GM10266 (cell line): Measurements from ENCODE around the gene FUOM.

Source experiments
- DNase-seq: peaks from one replicate; pipeline ENCODE4 v3.0.0; 2012; ENCODE audit errors: extremely low spot score
- TF ChIP-seq, protein P1 (sequence below): IDR thresholded peaks from 2 replicates; pipeline ENCODE4 v1.5.1; 2012; ENCODE audit warnings: mild to moderate bottlenecking, low read depth; ENCODE audit not compliant: control insufficient read depth, insufficient read depth; ENCODE audit errors: missing control alignments

FUOM gene

DNA sequence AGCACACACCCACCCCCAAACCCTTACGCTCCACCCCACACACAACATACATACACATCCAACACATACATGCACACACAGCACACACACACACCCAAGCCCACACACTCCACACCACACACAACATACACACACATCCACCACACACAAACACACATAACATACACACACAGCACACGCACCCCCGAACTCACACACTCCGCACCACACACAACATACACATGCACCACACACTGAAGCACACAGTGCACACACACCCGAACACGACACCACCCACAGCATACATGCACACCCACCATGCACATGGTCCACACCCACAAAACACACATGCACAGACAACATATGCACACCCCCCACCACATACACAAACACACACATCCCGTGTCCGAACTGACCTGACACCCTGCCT lies 8.7 kb downstream of the FUOM start:
- TF ChIP-seq, protein P1, sequence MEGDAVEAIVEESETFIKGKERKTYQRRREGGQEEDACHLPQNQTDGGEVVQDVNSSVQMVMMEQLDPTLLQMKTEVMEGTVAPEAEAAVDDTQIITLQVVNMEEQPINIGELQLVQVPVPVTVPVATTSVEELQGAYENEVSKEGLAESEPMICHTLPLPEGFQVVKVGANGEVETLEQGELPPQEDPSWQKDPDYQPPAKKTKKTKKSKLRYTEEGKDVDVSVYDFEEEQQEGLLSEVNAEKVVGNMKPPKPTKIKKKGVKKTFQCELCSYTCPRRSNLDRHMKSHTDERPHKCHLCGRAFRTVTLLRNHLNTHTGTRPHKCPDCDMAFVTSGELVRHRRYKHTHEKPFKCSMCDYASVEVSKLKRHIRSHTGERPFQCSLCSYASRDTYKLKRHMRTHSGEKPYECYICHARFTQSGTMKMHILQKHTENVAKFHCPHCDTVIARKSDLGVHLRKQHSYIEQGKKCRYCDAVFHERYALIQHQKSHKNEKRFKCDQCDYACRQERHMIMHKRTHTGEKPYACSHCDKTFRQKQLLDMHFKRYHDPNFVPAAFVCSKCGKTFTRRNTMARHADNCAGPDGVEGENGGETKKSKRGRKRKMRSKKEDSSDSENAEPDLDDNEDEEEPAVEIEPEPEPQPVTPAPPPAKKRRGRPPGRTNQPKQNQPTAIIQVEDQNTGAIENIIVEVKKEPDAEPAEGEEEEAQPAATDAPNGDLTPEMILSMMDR, result no peak
- no peak for DNase-seq

DNA sequence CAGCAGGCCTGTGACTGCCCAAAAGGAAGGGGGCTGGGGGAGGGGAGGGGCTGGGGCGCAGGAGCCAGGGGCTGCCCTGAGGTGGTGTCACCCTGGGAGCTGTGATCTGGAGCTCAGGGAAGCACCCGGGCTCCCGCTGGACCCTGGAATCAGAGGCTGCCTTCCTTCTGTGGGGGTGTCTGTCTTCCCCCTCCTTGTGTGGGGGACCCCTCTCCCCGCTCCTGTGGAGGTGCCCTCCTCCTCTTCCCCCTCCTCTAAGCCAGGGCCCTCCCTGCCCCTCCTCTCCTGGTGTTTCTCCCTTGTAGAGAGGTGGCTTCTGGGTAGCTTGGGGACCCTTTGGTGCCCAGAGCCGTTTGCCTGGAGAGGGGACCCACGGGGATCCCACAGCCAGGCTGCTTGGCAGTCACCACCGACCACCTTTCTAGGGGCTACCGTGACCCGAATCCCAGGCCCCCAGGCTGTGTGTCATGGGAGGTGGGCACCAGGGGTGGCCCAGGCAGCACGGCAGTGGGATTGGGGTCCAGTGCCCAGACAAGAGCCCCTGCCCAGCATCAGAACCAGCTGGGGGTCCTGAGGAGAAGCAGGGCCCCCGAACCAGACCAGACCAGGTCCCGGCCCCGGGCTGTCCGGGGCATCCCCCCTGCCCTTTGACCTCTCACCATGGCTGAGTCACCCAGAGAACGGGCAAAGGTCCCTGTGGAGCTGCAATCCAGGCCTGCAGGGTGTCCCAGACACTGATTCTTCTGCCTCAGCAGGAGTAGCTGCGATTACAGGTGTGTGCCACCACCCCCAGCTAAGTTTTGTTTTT lies 9.9 kb downstream of the FUOM start:
- DNase-seq, result no peak
- TF ChIP-seq, protein P1, result no peak

DNA sequence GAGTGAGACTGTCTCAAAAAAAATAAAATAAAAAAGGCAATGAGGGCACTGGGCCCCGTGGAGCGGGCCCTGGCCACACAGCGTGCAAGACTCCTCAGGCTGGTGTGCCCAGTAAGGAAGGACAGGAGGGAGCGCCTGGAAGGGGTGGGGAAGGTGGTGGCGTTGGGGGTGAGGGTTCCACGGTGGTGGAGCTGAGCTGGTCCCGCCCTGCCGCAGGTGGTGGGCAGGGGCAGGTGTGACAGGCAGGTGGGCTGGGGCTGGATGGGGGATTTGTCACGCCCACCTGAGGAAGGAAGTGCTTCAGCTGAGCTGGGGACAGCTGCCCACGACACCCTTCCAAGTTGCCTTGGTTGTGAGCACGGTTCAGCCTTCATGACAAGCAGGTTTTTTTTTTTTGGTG lies 11.4 kb downstream of the FUOM start:
- TF ChIP-seq, protein P1, result no peak
- DNase-seq, result no peak

DNA sequence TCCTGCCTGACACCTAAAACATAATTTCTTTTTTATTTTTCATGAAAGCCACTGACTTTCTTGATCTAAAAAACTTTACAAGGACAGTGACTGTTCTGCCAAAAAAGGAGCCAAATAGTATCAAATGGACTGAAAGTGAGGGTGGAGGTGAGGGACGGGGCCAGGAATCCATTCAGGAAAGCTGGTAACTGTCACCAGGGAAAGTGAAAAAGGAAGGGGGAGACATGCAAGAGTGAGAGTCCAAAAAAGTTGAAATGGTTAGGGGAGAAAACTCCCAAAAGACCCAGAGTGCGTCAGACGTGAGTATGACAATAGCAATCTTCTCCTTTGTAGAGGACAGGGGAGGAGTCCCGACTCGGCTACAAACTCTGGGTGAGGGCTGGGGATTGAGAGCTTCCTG lies 13.6 kb downstream of the FUOM start:
- TF ChIP-seq, protein P1, result no peak
- no peak for DNase-seq

DNA sequence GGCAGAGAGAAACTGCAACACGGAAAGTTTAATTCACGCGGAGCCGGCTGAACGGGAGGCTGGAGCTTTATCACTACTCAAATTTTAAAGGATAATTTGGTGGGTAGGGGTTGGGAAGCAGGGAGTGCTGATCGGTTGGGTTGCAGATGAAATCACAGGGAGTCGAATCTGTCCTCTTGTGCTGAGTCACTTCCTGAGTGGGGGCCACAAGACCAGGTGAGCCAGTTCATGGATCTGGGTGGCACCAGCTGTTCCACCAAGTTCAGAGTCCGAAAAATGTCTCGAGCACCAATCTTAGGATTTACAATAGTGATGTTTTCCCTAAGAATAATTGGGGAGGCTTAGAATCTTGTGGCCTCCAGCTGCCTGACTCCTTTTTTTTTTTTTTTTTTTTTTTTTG lies 14.3 kb downstream of the FUOM start:
- DNase-seq, result no peak
- TF ChIP-seq, protein P1, result no peak

DNA sequence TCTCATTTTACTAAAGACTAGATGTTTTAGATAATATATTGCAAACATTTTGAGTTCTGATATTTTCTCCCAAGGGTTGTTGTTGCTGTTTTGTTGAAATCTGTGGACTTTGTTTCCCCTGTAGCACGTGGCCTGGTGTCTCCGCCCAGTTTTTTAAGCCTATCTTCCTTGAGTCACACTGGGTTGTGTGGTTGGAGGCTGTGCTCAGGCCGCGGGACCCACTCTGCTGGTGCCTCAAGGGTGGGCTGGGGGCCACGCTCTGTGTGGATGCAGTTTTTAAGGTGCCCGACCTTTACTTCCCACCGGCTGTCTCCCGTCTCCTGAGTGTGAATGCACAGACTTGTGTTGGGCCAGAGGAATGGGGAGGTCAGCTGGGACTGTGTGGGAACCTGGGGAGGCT lies 14.9 kb downstream of the FUOM start:
- TF ChIP-seq, protein P1, result no peak
- DNase-seq, result no peak

DNA sequence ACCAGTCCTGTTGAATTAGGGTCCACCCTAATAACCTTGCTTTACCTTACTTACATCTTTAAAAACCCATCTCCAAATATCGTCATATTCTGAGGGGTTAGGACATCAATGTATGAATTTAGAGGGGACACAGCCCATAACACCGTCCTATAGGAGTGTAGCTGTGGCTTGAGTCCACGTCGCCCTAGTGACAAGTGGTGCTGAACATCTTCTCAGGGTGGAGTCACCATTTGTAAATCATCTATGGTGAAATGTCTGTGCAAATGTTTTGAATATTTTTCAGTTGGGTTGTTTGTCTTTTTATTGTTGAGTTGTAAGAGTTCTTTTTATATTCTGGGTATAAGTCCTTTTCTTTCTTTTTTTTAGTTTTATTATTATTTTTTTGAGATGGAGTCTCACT lies 15.8 kb downstream of the FUOM start:
- TF ChIP-seq, protein P1, result no peak
- no peak for DNase-seq
